ENCODE results near the gene MYD88. TPM values are rescaled to one million over a fixed set of nuclear protein-coding genes. Genes with fewer than 3 reads are reported as not detected.

MYD88 gene
- total and polyA plus RNA-seq, 9 of the 15 experiments (the other 6 are each of a cell fraction or from before 2014, with no cell fraction given) = 3.2 to 47.3 (median 27.6) TPM

DNA sequence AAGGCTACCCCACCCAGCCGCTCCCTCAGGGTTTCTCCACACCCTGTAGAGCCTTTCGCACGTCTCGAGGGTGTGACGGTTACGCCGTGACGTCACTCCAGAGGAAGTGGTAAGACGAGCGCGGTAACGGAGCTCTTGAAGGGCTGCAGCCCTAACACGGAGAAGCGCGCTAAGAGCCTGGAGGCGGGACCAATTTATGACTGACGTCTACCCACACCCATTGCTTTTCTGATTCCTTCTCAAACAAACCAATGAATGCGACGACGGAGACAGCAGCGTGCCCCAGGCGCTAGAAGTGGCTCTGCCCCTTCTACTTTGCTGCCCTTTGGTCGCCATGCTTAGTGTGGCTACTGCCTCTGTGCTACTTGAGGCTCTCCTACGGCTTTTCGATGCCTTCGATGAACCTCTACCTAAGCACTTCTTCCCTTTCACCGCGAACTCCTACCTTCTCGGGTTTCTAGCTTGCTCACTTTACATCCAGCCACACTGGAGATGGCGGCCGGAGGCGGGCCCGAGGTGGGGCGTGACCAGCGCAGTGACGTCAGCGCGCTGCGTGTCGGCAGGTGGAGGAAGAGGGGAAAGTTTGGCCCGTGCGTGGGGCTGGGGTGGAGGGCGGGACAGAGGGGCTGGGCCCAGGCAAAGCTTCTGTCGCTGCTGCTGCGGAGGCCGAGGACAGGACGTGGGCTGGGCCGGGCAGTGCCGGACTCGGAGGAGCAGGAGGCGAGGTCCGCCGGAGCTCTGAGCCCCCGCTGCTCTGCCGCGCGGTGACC is 26.7 kb downstream of the MYD88 start, which contains the start of gene OXSR1 (continued):
- TF ChIP-seq ZNF551 (CRISPR knock-in tag; IDR thresholded peaks at IDR 0.05) (no peak), TAL1 (IDR thresholded peaks at IDR 0.05) (no peak), ZFPM2 (CRISPR knock-in tag; IDR thresholded peaks at IDR 0.05) (no peak), POLR2B (IDR thresholded peaks at IDR 0.05; ENCODE audit: low read depth, partially characterized antibody) (peak; percentile 78), ZNF764 (CRISPR knock-in tag; IDR thresholded peaks at IDR 0.05; ENCODE audit: low read depth) (no peak), SRSF3 (IDR thresholded peaks at IDR 0.05; ENCODE audit: insufficient read depth, low read length) (no peak), NR3C1 (CRISPR knock-in tag; IDR thresholded peaks at IDR 0.05) (no peak), ZNF253 (CRISPR knock-in tag; conservative IDR thresholded peaks at IDR 0.05) (no peak), ZNF121 (CRISPR knock-in tag; conservative IDR thresholded peaks at IDR 0.05) (no peak), EGR1 (conservative IDR thresholded peaks at IDR 0.05) (peak; percentile 89), NKRF (IDR thresholded peaks at IDR 0.05; ENCODE audit: borderline replicate concordance) (peak; percentile 69; the same call in 1 of the 2 replicates), KDM1A (IDR thresholded peaks at IDR 0.05) (no peak), ZNF280B (CRISPR knock-in tag; IDR thresholded peaks at IDR 0.05) (no peak), RUNX1 (IDR thresholded peaks at IDR 0.05; ENCODE audit: low read depth) (0 out of 2 replicates have a peak, but pooled peaks have one; percentile 11), KLF10 (CRISPR knock-in tag; IDR thresholded peaks at IDR 0.05) (no peak), BCL6 (CRISPR knock-in tag; IDR thresholded peaks at IDR 0.05) (no peak), CHCHD3 (CRISPR knock-in tag; IDR thresholded peaks at IDR 0.05) (no peak), SIRT6 (IDR thresholded peaks at IDR 0.05; ENCODE audit: low read depth, low read length) (no peak), ZBTB1 (CRISPR knock-in tag; IDR thresholded peaks at IDR 0.05; ENCODE audit: borderline replicate concordance, low read depth) (no peak)
- TF ChIP-seq, protein P1, sequence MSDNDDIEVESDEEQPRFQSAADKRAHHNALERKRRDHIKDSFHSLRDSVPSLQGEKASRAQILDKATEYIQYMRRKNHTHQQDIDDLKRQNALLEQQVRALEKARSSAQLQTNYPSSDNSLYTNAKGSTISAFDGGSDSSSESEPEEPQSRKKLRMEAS (CRISPR knock-in tag; IDR thresholded peaks at IDR 0.05) = peak; percentile 91
- TF ChIP-seq, protein P2, sequence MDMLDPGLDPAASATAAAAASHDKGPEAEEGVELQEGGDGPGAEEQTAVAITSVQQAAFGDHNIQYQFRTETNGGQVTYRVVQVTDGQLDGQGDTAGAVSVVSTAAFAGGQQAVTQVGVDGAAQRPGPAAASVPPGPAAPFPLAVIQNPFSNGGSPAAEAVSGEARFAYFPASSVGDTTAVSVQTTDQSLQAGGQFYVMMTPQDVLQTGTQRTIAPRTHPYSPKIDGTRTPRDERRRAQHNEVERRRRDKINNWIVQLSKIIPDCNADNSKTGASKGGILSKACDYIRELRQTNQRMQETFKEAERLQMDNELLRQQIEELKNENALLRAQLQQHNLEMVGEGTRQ (CRISPR knock-in tag; IDR thresholded peaks at IDR 0.05) = no peak
- TF ChIP-seq, protein P3, sequence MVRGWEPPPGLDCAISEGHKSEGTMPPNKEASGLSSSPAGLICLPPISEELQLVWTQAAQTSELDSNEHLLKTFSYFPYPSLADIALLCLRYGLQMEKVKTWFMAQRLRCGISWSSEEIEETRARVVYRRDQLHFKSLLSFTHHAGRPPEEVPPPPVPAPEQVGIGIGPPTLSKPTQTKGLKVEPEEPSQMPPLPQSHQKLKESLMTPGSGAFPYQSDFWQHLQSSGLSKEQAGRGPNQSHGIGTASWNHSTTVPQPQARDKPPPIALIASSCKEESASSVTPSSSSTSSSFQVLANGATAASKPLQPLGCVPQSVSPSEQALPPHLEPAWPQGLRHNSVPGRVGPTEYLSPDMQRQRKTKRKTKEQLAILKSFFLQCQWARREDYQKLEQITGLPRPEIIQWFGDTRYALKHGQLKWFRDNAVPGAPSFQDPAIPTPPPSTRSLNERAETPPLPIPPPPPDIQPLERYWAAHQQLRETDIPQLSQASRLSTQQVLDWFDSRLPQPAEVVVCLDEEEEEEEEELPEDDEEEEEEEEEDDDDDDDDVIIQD (CRISPR knock-in tag; IDR thresholded peaks at IDR 0.05) = 0 out of 2 replicates have a peak, but pooled peaks have one; percentile 54
- TF ChIP-seq, protein P4, sequence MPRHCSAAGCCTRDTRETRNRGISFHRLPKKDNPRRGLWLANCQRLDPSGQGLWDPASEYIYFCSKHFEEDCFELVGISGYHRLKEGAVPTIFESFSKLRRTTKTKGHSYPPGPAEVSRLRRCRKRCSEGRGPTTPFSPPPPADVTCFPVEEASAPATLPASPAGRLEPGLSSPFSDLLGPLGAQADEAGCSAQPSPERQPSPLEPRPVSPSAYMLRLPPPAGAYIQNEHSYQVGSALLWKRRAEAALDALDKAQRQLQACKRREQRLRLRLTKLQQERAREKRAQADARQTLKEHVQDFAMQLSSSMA (CRISPR knock-in tag; IDR thresholded peaks at IDR 0.05) = peak; percentile 100
